ENCODE results near the gene SAFB2. TPM values are rescaled to one million over a fixed set of nuclear protein-coding genes. Genes with fewer than 3 reads are reported as not detected.

The SAFB2 gene
- total and polyA plus RNA-seq, 7 donors: 22.2 to 80.0 (median 35.1) TPM

- DNase-seq: no peak
- WGBS, 2 donors: 95 to 96% methylated on average over 67 of the region's 67 CpGs
- Histone ChIP-seq H3K9me3 (no peaks in the 10 kb centered on the region), H3K27me3 (no peaks in the 10 kb centered on the region), H3K27ac (no peak overlapping the region), H3K4me3 (no peak overlapping the region), H3K4me1 (no peaks in the 10 kb centered on the region), H3K36me3 (peaks cover 78 to 100% (median 97%) of the 10 kb centered on the region in 4 donors)
- intact Hi-C loops (cut with DNase I): no loop called here
- TF ChIP-seq POLR2AphosphoS5 (IDR thresholded peaks at IDR 0.05): no peak
- no peak for TF ChIP-seq CTCF (IDR thresholded peaks at IDR 0.05)
- TF ChIP-seq POLR2A (IDR thresholded peaks at IDR 0.05): no peak
- TF ChIP-seq EP300 (IDR thresholded peaks at IDR 0.05): no peak
These were observed 29.0 kb downstream of the SAFB2 start for GRCh38 chr19:5593343-5594255.

DNA sequence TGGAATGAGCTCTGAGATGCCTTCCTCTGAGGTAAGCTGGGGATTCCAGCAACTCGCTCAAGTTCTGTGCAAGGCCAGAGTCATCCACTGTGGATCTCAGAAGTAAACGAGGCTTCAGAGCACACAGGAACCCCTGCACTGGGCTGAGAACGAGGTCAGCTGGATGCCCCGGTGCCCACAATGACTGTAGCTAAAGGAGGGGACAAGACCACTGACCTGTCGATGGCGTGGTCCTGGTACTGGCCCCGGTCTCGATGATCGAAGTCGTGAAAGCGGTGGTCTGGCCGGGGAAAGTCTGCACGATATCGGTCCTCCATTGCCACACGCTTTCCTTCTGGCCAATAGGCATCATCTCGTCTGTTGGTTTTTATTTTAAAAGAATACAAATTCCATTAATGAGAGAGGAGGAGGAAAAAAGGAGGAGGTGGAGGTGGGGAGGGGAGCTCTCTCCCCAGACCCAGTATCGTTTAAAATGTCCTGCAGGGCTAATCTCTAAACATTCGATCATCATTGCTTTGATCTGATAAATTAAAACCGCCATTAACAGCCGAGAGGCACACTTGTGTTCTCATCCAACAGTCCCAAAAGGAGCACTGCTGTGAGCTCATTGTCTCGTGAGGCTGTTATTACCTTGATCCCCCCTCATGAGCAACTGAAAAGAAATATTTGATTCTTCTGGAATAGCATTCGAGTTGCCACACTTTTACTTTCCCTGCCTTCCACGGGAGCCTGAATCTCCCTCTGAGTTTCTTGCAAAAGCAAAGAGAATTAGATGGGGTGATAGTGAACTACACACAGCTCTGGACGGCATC, 29.8 kb downstream of the SAFB2 start:
- TF ChIP-seq CTCF (IDR thresholded peaks at IDR 0.05) (no peak), POLR2AphosphoS5 (IDR thresholded peaks at IDR 0.05) (no peak), POLR2A (IDR thresholded peaks at IDR 0.05) (no peak), EP300 (IDR thresholded peaks at IDR 0.05) (no peak)
- peaks cover 78 to 100% (median 93%) of the 10 kb centered on the region in 4 donors for H3K36me3 ChIP-seq
- no peak overlapping the region for H3K4me3 ChIP-seq
- no peaks in the 10 kb centered on the region for H3K9me3 ChIP-seq
- DNase-seq: no peak
- intact Hi-C loops (cut with DNase I): no loop called here
- H3K27me3 ChIP-seq: no peaks in the 10 kb centered on the region
- no peaks in the 10 kb centered on the region for H3K4me1 ChIP-seq
- 93 to 94% methylated on average over 24 of the region's 24 CpGs for WGBS, 2 donors
- no peak overlapping the region for H3K27ac ChIP-seq

GRCh38 chr19:5591476-5591875, 31.1 kb downstream of the SAFB2 start:
- no peak for DNase-seq
- Histone ChIP-seq H3K4me3 (no peak overlapping the region), H3K27ac (no peak overlapping the region), H3K9me3 (no peaks in the 10 kb centered on the region), H3K4me1 (peaks cover 0 to 4% (median 3%) of the 10 kb centered on the region in 4 donors), H3K36me3 (peaks cover 78 to 100% (median 92%) of the 10 kb centered on the region in 4 donors), H3K27me3 (no peaks in the 10 kb centered on the region)
- WGBS, 2 donors: 96% methylated on average over 17 of the region's 17 CpGs
- intact Hi-C loops (cut with DNase I): no loop called here
- TF ChIP-seq POLR2A (IDR thresholded peaks at IDR 0.05) (no peak), POLR2AphosphoS5 (IDR thresholded peaks at IDR 0.05) (no peak)

- no peak for DNase-seq
- TF ChIP-seq EP300 (IDR thresholded peaks at IDR 0.05): no peak
- TF ChIP-seq POLR2A (IDR thresholded peaks at IDR 0.05): no peak
- no peak for TF ChIP-seq CTCF (IDR thresholded peaks at IDR 0.05)
- no peak for TF ChIP-seq POLR2AphosphoS5 (IDR thresholded peaks at IDR 0.05)
- Histone ChIP-seq H3K9me3 (no peaks in the 10 kb centered on the region), H3K36me3 (peaks cover 77 to 96% (median 87%) of the 10 kb centered on the region in 4 donors), H3K27ac (no peak overlapping the region), H3K4me1 (peaks cover 0 to 11% (median 10%) of the 10 kb centered on the region in 4 donors), H3K27me3 (no peaks in the 10 kb centered on the region), H3K4me3 (no peak overlapping the region)
- WGBS, 2 donors: 95 to 96% methylated on average over 9 of the region's 9 CpGs
- intact Hi-C loops (cut with DNase I): no loop called here
These were observed 31.8 kb downstream of the SAFB2 start for GRCh38 chr19:5590865-5591154.
